ENCODE measurements around the gene SIM1.

SIM1 gene

GRCh38 chr6:100469101-100469859, 4.6 kb upstream of the SIM1 start:
- no peak for DNase-seq

- no peak for DNase-seq
These were observed 3.4 kb upstream of the SIM1 start for GRCh38 chr6:100468016-100468622.

GRCh38 chr6:100467129-100468015, 2.7 kb upstream of the SIM1 start:
- no peak for DNase-seq

- DNase-seq, result no peak
These were observed 1.8 kb upstream of the SIM1 start for GRCh38 chr6:100466410-100467128.

GRCh38 chr6:100465701-100466409, 1.1 kb upstream of the SIM1 start:
- no peak for DNase-seq

- no peak for DNase-seq
These were observed 414 bp downstream of the SIM1 start for GRCh38 chr6:100464162-100464851.

GRCh38 chr6:100463630-100464161, 1.0 kb downstream of the SIM1 start:
- no peak for DNase-seq

- no peak for DNase-seq
These were observed 1.8 kb downstream of the SIM1 start for GRCh38 chr6:100462706-100463629.

- no peak for DNase-seq
These were observed 2.6 kb downstream of the SIM1 start for GRCh38 chr6:100461917-100462705.

- no peak for DNase-seq
These were observed 3.3 kb downstream of the SIM1 start for GRCh38 chr6:100461278-100461916.

- DNase-seq, result no peak
These were observed 4.0 kb downstream of the SIM1 start for GRCh38 chr6:100460650-100461204.

GRCh38 chr6:100459592-100460184, 5.0 kb downstream of the SIM1 start:
- no peak for DNase-seq

- no peak for DNase-seq
These were observed 5.7 kb downstream of the SIM1 start for GRCh38 chr6:100458841-100459591.

- no peak for DNase-seq
These were observed 7.3 kb downstream of the SIM1 start for GRCh38 chr6:100457311-100457990.

GRCh38 chr6:100456908-100457235, 7.8 kb downstream of the SIM1 start:
- DNase-seq, result no peak

GRCh38 chr6:100456141-100456907, 8.4 kb downstream of the SIM1 start:
- DNase-seq, result no peak

Measured in activated naive CD4-positive, alpha-beta T cell (primary cell).